Panc1 (cell line): ENCODE measurements around the gene UBAC1.

Source experiments
- POLR2AphosphoS5 ChIP-seq: IDR thresholded peaks from 2 replicates; pipeline ENCODE4 v1.6.1; 2012; ENCODE audit warnings: mild to moderate bottlenecking, low read depth, low read length, moderate library complexity
- TF ChIP-seq, protein P1 (sequence below): fragments of 450-650 bp; IDR thresholded peaks from 2 replicates; pipeline ENCODE4 v1.5.1; 2017; ENCODE audit warnings: mild to moderate bottlenecking
- TF ChIP-seq, protein P2 (sequence below), 2 experiments: IDR thresholded peaks; 2 replicates each; pipeline ENCODE4 v1.6.1; 2011 to 2012; ENCODE audit warnings: low read depth in 2 of 2, control low read depth in 1 of 2, low read length in 1 of 2, mild to moderate bottlenecking in 1 of 2, moderate library complexity in 1 of 2; ENCODE audit not compliant: insufficient read depth in 1 of 2

DNA sequence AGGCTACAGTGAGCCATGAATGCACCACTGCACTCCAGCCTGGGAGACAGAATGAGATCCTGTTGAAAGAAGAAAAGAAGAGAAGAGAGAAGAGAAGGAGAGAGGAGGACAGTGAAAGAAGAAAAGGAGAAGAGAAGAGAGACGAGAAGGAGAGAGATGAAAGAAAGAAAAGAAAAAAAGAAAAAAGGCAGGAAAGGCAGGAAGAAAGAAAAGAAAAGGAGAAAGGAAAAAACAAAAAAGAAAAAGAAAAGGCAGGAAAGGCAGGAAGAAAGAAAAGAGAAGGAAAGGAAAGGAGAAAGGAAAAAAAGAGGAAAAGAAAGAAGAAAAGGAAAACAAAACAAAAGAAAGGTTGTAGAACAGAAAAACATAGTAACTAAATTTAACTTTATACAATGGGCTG lies 68.1 kb downstream of the UBAC1 start:
- TF ChIP-seq, protein P1, sequence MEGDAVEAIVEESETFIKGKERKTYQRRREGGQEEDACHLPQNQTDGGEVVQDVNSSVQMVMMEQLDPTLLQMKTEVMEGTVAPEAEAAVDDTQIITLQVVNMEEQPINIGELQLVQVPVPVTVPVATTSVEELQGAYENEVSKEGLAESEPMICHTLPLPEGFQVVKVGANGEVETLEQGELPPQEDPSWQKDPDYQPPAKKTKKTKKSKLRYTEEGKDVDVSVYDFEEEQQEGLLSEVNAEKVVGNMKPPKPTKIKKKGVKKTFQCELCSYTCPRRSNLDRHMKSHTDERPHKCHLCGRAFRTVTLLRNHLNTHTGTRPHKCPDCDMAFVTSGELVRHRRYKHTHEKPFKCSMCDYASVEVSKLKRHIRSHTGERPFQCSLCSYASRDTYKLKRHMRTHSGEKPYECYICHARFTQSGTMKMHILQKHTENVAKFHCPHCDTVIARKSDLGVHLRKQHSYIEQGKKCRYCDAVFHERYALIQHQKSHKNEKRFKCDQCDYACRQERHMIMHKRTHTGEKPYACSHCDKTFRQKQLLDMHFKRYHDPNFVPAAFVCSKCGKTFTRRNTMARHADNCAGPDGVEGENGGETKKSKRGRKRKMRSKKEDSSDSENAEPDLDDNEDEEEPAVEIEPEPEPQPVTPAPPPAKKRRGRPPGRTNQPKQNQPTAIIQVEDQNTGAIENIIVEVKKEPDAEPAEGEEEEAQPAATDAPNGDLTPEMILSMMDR: no peak
- TF ChIP-seq POLR2AphosphoS5: no peak
- TF ChIP-seq, protein P2, sequence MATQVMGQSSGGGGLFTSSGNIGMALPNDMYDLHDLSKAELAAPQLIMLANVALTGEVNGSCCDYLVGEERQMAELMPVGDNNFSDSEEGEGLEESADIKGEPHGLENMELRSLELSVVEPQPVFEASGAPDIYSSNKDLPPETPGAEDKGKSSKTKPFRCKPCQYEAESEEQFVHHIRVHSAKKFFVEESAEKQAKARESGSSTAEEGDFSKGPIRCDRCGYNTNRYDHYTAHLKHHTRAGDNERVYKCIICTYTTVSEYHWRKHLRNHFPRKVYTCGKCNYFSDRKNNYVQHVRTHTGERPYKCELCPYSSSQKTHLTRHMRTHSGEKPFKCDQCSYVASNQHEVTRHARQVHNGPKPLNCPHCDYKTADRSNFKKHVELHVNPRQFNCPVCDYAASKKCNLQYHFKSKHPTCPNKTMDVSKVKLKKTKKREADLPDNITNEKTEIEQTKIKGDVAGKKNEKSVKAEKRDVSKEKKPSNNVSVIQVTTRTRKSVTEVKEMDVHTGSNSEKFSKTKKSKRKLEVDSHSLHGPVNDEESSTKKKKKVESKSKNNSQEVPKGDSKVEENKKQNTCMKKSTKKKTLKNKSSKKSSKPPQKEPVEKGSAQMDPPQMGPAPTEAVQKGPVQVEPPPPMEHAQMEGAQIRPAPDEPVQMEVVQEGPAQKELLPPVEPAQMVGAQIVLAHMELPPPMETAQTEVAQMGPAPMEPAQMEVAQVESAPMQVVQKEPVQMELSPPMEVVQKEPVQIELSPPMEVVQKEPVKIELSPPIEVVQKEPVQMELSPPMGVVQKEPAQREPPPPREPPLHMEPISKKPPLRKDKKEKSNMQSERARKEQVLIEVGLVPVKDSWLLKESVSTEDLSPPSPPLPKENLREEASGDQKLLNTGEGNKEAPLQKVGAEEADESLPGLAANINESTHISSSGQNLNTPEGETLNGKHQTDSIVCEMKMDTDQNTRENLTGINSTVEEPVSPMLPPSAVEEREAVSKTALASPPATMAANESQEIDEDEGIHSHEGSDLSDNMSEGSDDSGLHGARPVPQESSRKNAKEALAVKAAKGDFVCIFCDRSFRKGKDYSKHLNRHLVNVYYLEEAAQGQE (IDR thresholded peaks at IDR 0.05; ENCODE audit: insufficient read depth in 1 of 2, low read depth in 2 of 2, low read length in 1 of 2): no peak
